ENCODE measurements around the gene SKIC8.

SKIC8 gene

DNA sequence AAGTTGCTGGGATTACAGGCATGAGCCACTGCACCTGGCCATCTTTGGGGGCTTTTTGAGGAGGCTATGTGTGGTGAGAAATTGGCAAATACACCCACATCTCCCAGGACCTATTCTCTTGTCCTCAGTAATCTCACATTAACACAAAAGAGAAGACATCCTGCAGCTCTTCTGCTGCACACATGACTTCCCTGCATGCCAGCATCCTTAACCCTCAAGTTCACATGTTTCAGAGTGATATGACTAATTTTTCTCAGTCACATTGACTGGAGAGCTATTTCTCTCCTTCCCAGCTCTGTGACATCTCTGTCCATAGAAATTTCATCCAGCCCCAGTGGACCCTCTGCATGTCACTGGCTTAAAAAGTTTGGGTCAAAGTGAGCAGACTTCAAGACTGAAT is 1.9 kb upstream of the SKIC8 start:
- DNase-seq (ENCODE audit: insufficient read length, low spot score) (no peak), FAIRE-seq (no peak)

DNA sequence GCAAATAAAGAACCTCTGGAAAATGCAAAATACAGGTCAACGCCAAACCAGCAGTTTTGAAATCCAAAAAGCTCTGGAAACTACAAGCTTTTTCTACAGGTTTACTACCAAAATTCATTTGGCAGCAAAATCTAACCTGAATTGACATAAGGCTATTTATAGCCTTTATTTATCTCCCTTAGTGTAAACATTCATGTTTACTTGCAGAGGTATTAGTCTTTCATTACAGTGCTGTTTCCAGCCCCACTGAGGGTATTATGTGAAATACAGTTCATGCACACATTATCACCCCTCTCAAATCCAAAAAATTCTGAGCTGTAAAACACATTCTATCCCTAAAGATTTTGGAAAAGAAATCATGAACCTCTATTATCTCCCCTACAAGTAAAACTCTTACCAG is 7.2 kb downstream of the SKIC8 start:
- DNase-seq (ENCODE audit: insufficient read length, low spot score) (no peak), FAIRE-seq (no peak)

DNA sequence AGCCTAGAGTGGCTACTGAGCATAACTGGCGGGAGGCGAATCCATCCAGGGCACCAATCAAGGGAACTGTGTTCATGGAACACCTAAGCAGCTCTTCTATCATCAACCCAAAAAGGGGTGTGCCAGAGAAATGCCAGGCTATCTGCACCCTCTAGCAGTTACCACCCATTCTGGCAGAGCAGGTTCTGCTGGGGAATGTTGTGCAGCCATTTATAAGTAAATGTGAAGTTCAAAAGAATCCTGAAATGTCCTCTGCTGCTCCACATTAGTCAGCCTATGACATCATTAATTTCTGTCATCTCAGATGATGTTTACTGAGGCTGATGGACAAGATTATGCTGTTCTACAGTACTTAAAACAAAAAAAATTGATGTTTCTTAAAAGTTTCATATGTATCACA is 7.7 kb downstream of the SKIC8 start:
- no peak for FAIRE-seq
- DNase-seq (ENCODE audit: insufficient read length, low spot score) = no peak

DNA sequence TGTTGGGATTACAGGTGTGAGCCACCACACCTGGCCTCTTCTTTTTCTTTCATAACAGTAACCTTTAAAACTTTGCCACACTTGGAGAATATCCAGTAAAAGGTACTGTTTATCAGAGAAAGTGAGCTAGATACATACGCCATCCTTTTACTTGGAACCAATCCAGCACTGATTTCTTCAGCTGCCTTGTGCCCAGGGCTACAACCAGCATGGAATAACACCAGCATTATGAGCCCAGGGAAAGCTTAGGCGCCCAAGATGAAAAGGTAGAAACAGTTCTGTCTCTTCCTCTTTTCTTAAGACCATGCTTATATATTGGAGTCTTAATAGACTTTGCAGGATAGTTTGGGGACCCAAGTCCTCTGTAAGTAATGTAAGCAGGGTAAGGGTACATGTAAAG is 8.4 kb downstream of the SKIC8 start:
- no peak for DNase-seq (ENCODE audit: insufficient read length, low spot score)
- FAIRE-seq = no peak

DNA sequence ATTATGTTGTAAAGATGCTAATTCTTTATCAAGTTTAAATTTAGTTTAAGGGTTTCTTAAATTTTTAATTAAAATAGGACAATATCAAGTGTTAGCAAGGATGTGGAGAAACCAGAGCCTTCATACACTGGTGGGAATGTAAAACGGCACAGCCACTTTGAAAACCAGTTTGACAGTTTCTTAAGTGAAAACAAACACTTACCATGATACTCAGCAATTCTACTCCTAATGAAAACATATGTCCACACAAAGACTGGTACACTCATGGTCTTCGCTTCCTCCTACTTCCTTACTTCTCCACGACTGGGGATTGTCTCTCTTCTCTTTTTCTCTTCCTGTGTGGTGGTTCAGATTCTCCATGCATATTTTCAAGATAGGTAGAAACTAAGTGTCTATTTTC is 9.2 kb downstream of the SKIC8 start:
- DNase-seq (ENCODE audit: insufficient read length, low spot score) = no peak
- no peak for FAIRE-seq

DNA sequence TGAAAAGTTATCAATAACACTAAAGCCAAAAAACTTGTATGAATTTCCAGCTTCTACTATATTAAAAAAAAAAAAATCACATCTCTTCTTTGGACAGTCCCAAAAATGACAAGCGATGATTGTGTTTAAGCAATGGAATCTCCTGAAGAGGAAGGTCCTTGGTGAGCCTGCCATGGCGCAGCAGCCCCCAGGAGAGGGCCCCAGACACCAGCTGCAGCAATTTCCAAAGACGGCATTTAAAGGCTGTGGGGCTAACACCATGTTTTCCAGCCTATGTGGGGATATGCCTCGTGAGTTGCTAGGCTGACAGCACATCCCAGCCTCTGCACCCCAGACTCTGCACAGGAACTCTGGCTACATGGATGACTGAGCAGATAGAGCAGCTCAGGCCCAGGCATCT is 14.7 kb downstream of the SKIC8 start:
- FAIRE-seq (no peak), DNase-seq (ENCODE audit: insufficient read length, low spot score) (no peak)

DNA sequence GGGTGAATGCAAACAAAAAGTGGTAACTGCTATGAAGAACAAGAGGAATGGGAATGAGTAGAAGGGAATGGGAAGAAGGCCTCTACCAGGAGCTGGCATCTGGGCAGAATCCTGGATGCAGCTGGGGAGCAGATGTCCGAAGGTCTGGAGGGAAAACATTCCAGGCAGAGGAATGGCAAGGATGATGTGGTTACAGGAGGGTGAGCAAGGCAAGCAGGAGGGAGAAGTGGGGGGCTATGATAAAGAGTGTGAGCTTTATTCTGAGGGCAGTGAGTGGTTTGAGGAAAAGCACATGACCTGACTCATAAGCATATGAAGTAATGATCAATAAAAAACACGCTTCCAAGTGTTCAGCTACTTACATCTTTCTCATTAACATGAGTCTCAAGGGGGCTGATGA is 17.1 kb downstream of the SKIC8 start:
- DNase-seq (ENCODE audit: insufficient read length, low spot score) (no peak), FAIRE-seq (no peak)

DNA sequence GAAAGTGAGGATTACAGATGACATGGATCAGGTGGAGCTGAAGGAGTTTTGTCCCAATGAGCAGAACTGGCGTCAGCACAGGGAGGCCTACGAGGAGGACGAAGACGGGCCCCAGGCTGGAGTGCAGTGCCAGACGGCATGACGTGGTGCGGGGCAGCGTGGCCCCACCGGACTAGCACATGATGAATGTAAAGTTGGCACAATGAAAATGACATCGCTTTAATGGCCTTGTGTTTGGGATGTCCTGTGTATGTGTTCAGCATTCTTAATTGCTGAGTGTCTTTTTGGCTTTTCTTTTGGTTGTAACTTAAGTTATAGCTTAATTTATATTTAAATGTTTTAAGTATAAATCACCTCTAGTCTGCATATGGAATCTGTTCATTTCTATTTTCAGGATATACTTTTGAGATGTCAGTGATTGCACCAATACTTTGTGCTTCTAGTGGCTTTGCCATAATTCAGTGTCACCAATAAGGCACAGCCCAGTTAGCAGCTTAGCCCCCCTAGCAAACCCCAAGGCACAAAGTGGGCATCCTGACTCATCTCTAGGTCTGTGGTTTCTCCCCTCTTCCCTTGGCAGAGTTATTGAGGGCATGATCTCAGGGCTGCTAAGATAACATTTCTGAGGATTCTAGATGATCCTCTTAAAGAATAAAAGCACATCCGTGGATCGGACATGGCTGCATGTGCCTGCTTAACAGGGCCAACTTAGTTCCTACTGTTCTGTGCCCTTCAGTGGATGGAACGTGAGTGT is 18.9 kb downstream of the SKIC8 start:
- DNase-seq (ENCODE audit: insufficient read length, low spot score) = no peak
- FAIRE-seq = no peak

DNA sequence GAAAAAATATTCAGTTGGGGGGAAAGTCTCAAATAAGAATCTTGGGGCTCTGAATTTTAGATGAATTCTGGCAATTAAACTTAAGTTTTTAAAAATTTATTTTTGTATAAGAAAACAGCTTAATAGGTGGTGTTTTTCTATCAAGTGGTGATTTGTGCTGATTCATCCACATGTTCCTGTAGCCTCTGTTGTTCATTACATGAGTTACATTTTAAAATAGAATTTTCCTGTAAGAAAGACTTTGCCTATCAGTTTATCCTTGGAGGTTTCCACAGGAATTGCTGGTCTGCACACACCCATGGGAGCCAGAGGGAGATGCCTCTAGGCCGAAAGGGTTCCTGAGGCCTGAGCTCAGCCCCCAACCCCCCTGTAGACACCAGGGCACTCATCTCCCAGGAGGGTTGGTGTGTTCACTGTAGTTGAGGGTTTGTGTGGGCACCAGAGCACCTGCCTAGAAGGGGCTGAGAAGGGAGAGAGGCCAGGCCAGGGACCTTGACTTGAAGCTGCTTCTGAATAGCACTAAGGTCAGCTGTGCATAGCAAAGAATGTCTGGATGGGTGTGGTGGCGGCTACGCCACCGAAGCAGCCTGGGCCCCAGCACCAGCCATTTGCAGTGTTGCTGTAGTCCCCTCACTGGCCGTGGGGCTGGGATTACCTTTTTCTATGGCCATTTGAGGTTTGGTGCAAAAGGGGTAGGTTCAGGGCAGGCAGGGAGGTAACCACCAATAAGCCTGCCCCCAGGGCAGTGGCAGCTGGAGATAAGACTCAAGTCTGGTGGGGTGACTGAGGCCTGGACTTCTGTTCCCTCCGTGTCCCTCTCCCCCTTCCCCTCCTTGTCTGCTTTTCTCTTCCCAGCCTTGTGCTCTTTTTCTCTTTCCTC is 23.1 kb downstream of the SKIC8 start:
- no peak for DNase-seq (ENCODE audit: insufficient read length, low spot score)
- no peak for FAIRE-seq

DNA sequence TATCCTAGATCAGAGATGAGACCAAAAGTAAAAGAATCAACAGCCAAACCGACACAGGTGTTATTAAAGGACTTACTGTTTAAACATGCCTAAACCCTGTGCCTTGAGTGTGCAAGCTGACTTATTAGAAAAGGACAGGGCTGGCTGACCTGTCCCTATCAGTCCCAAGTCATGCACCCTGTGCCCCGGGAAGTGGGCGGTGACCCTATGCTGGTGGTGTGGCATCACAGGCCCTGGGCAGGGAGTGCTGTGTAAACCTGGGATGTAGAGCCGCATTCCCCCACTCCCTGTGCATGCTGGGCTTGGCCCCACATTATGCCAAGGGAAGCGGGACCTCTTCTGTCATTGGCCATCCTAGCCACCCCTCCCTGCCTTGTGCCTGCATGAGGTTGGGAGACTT is 24.4 kb downstream of the SKIC8 start:
- DNase-seq (ENCODE audit: insufficient read length, low spot score) (no peak), FAIRE-seq (no peak)

DNA sequence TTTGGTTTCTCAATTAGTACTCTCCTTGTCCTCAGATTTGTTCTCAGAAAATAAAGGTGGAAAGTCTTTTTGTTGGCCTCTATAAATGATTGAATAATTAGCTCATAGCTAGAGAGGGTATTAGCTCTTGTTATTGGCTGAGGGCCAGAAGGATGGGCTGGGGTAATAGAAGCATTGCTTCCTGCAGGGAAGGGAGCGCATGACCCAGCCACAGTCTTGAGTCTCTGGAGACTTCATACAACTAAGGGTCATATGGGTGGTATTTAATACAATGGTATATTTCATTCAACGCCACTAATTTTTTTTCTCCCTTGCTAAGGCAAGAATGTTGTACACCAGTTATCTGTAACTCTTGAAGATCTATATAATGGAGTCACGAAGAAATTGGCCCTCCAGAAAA is 26.6 kb downstream of the SKIC8 start:
- no peak for DNase-seq (ENCODE audit: insufficient read length, low spot score)
- FAIRE-seq = no peak

DNA sequence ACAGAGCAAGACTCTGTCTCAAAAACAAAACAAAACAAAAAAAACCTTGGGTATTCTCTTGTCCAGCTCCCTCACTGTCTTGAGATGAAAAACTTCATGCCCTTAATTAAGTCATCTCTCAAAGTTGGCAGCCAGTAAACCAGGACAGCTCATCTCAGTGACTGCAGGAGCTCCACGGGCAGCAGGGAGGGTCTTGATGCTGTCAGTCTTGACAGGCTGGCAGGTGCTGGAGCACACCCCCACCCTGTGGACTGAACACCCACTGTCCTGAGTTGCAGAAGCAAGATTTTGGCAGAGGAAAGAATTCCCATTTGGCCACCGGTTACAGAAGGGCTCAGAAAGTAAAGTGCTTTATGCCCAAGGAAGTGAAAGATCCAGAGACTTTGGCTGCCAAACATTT is 27.1 kb downstream of the SKIC8 start:
- DNase-seq (ENCODE audit: insufficient read length, low spot score) (no peak), FAIRE-seq (no peak)

DNA sequence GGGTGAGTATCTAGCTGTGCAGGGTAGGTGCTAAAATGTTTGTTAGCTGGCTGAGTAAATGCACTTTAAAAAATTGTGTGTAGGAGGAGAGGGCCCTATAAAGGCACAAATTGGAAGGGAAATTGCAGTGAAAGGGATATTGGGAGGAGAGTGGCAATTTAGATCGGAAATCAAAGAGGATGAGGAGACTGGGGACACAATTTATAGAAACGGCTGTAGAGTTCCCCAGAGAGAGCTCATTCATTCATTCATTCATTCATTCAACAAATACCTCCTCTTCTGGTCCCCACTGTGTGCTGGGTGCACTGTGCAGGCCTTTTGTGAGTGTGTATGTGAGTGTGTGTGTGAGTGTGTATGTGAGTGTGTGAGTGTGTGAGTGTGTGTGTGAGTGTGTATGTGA is 32.6 kb downstream of the SKIC8 start:
- FAIRE-seq = no peak
- no peak for DNase-seq (ENCODE audit: insufficient read length, low spot score)

DNA sequence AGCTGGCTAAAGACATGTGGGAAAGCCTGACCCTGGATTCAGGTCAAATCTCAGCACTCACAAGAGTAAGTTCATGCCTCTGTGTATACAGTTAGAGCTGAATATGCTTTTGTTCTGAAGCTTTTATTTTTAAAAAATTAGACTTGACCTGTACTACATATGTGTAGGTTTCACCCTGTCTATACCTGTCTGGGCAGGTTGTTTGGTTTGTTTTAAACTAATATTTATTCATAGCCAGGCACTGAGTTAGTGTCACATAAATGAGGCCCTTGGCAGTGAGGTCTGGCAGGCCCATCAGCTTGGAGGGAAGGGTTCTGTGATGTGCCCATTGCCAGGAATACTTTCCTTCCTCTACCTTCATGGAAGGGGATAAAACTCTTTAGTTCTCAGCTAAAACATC is 33.2 kb downstream of the SKIC8 start:
- DNase-seq (ENCODE audit: insufficient read length, low spot score) = no peak
- FAIRE-seq = no peak

DNA sequence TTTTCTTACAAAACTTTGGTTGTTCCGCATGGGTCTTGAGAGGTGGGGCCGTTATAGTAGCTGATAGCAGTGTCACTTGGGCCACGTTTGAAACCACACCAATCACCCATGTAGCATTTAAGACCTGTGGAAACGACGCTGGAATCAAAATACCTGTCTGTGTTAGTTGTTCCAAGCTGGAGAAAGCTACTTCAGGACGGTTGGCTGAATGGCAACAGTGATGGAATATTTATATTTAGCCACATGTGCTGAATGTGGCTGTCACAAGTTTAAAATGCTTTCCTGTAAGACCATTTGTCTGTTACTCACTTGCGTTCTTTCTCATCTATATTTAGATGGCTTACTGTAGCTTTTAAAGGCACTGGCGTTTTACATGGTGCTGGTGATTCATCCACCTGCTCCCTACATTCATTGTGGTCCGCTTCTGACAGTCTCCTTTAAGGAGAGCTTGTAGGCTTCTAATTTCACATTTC is 33.6 kb downstream of the SKIC8 start:
- FAIRE-seq (no peak), DNase-seq (ENCODE audit: insufficient read length, low spot score) (no peak)

DNA sequence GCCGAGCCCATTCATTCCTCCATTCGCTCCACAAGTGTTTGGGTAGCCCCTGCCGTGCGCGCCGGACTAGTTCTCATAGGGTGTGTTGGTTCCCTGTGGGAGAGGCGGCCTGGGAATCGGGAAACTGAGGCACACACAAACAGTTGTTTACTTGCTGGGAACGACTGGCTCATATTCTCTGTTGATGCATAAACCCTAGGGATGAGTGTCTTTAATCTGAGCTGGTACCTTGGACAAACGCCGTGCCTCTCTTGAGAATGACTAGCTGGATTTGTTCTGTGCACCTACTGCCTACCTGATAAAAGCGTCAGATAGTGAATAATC is 34.3 kb downstream of the SKIC8 start:
- FAIRE-seq (no peak), DNase-seq (ENCODE audit: insufficient read length, low spot score) (no peak)

DNA sequence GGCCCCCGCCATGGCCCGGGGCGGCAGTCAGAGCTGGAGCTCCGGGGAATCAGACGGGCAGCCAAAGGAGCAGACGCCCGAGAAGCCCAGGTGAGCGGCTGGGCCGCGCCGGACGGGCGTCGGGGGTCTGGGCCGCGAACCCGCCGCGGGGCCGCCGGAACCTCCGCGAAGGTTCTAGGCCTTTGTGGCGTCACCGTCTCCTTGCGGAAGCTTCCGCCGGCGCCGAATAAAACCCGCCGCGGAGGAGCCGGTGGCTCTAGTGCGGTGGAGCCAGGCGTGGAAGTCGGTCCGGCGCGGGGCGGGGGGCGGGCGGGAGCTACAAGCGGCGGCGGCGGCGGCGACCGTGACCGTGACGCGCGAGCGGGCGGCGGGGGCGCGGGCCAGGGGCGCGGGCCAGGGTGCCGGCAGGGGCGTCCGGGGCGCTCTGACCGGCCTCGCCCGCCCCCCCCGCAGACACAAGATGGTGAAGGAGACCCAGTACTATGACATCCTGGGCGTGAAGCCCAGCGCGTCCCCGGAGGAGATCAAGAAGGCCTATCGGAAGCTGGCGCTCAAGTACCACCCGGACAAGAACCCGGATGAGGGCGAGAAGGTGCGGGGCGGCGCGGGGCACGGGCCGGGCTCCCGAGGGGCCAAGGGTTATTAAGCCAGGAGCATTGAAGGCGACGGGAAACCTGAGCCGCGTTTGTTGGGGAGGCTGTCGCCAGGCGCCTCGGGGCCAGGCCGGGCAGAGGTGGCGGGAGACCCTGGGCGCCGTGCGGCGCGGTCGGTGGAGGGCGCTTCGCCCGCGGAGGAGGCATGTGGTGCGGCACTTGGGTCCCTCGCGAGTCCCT is 34.9 kb downstream of the SKIC8 start, which contains the start of gene DNAJA4:
DNAJA4 (plus strand) TSS at position 259 of the 833 bp plus-strand sequence; CDS start at position 461, 202 bp downstream.
- DNase-seq (ENCODE audit: insufficient read length, low spot score) (peak; percentile 57), FAIRE-seq (no peak)

DNA sequence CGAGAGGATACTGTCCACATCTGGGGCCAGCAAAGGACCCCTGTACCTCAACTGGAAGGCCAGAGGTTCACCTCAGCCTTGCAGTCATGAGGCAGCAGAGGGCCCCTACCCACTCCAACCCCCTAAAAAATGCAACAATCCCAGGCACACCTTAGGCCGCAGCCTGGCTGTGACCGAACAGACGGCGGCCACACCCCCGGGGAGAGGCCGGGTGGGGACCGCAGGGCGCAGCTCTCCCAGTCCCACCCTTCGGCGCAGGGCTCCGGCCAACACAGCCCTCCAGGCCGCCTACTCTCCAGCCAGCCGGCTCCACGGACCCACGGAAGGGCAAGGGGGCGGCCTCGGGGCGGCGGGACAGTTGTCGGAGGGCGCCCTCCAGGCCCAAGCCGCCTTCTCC is 35.5 kb downstream of the SKIC8 start:
- no peak for DNase-seq (ENCODE audit: insufficient read length, low spot score)

DNA sequence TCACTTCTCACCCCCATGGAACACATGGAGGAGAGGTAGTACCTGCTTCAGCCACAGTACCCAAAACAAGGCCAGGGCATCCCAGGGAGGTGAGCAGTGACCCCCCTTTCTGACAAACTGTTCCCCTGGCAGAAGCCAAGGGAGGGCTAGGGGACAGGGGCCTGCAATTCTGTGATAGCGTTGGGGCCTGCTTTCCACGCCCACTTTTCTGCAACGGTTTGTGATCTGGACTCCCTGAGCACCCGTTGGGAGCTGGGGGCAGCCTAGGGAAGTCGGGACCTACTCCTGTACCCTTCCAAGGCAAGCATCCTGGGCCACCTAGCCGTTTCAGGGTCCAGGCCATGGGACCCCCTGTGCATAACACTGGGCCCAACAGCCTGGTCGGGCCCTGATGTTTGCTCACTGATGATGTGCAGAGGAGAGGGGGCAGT is 36.0 kb downstream of the SKIC8 start:
- DNase-seq (ENCODE audit: insufficient read length, low spot score) (no peak), FAIRE-seq (no peak)

More for the DNA sequence above, 35.5 kb downstream of the SKIC8 start:
- no peak for FAIRE-seq

DNA sequence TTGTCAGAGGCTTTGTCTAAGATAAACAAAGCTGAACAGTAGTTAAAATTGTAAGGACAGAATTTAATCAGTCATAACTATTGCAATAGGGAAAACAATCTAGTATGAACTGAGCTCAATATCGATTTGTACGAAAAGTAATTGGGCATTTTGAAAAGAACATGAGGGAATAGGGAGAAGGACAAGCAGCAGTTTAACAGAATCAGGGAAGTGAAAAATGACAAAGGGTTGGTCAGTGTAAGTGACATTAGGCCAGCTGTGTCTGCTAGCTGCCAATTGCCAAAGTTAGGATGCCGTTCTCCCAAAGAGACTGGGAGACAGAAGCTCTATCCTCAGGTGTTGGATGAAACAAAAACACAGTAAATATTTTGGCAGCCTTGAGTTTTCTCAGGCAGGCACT is 38.3 kb downstream of the SKIC8 start:
- no peak for DNase-seq (ENCODE audit: insufficient read length, low spot score)
- FAIRE-seq = no peak

DNA sequence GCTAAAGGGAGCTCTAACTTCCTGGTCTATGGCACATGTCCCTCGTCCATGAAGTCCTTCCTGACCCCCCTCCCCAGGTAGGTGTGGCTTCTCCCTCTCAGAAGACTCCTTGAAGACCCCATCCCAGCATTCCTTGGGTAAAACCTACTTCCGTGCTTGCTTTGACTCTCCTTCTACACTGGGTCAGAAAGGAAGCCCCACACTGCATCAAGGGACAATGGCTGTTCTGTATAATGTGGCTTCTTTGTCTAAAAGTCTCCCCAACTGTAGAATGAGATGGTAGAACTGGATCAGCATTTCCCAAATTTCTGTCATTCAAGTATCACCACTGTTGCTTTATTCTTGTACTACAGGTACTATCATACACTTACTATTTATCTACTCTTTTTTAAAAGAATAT is 38.9 kb downstream of the SKIC8 start:
- no peak for FAIRE-seq
- DNase-seq (ENCODE audit: insufficient read length, low spot score) = no peak
